ENCODE measurements around the gene CLCF1. TPM values are rescaled to one million over a fixed set of nuclear protein-coding genes. Genes with fewer than 3 reads are reported as not detected.
A peak's percentile ranks its signal among the peaks of the same experiment; 100 is the strongest.

CLCF1 gene
- total and polyA plus RNA-seq, 5 donors from 2014 or later = 0.10 to 3.0 (median 0.42) TPM

DNA sequence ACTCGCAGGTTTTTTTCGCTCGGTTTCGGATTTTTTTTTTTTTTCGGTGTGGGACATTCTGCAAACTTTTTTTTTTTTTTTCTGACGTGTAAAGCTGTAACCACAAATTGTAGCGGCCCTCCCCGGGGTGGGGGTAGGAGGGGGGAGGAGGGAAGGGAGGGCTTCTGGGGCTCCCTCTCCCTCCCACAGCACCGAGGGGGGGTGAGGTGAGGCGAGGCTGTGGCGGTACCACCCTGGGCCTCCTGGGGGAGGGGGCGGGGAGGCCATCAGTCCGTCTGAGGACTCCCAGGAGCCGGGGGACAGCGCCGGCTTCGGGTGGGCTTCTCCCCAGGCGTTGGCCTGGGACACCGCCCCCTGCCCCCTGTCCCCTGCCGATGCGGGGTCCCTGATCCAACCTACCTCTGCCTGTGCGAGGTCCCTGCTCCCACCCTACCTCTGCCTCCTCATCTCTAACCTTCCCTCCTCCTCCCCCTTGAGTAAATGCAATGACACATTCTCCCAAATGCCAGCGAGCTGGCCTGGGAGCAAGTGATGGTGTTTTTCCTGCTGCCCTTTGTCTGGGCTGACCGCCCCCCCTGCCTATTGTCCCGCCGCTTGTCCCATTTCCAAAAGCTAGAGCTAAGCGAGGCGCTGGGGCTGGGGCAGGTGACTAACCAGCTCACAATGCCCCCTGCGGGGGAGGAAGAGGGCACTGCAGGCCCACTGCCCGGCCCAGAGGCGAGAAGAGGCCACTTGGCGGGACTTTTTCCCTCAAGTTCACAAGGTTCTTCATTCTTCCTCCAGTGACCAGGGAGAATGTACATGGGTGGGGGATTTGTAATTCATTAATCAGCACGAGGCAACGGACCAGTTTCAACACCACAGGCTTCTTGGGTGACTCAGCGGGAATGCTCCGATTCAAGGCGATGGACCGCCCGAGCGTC lies 511 bp upstream of the CLCF1 start:
- peak overlapping the region; percentile 73 for H3K27ac ChIP-seq (ENCODE audit: insufficient read depth, low read length, poor library complexity, severe bottlenecking)
- peaks cover 0 to 3% (median 0%) of the 10 kb centered on the region in 7 donors for H3K9me3 Mint-ChIP-seq
- H3K4me3 ChIP-seq (ENCODE audit: low read depth, low read length) = peak overlapping the region; percentile 13
- H3K27me3 ChIP-seq (ENCODE audit: control insufficient read depth, insufficient read depth, low read length) = no peaks in the 10 kb centered on the region
- H3K9me3 ChIP-seq (ENCODE audit: control insufficient read depth in 2 of 2, low read length in 2 of 2) = no peaks in the 10 kb centered on the region
- H3K4me1 ChIP-seq (ENCODE audit: control insufficient read depth, insufficient read depth, low read length, poor library complexity, severe bottlenecking) = peaks cover 38% of the 10 kb centered on the region
- peak overlapping the region; percentile 95 to 97 (median 96) for H3K4me3 Mint-ChIP-seq
- peak; percentile 71 to 72 for ATAC-seq (ENCODE audit: low read depth in 2 of 2)
- peak; percentile 79 to 83 (median 82) for DNase-seq
- peaks cover 2 to 40% (median 20%) of the 10 kb centered on the region in 4 donors for H3K4me1 Mint-ChIP-seq
- peaks cover 51% of the 10 kb centered on the region for H3K27me3 Mint-ChIP-seq
- H3K36me3 ChIP-seq (ENCODE audit: control insufficient read depth, insufficient read depth, low read length) = no peaks in the 10 kb centered on the region
- H3K36me3 Mint-ChIP-seq = no peaks in the 10 kb centered on the region
- H3K27ac Mint-ChIP-seq = peak overlapping the region; percentile 84 to 97 (median 88)

- Mint-ChIP-seq H3K9me3 (peaks cover 0 to 3% (median 0%) of the 10 kb centered on the region in 7 donors), H3K27me3 (peaks cover 47% of the 10 kb centered on the region), H3K4me1 (peaks cover 5 to 53% (median 26%) of the 10 kb centered on the region in 4 donors), H3K4me3 (peak overlapping the region in 2 of 4 donors; percentile 87 to 89), H3K27ac (no peak overlapping the region), H3K36me3 (no peaks in the 10 kb centered on the region)
- ATAC-seq (ENCODE audit: low read depth in 2 of 2) (no peak), DNase-seq (peak in 1 of 3 donors; percentile 19)
- peak overlapping the region; percentile 73 for H3K27ac ChIP-seq (ENCODE audit: insufficient read depth, low read length, poor library complexity, severe bottlenecking)
- no peaks in the 10 kb centered on the region for H3K27me3 ChIP-seq (ENCODE audit: control insufficient read depth, insufficient read depth, low read length)
- no peak overlapping the region for H3K4me3 ChIP-seq (ENCODE audit: low read depth, low read length)
- H3K9me3 ChIP-seq (ENCODE audit: control insufficient read depth in 2 of 2, low read length in 2 of 2) = no peaks in the 10 kb centered on the region
- H3K36me3 ChIP-seq (ENCODE audit: control insufficient read depth, insufficient read depth, low read length) = no peaks in the 10 kb centered on the region
- peaks cover 38% of the 10 kb centered on the region for H3K4me1 ChIP-seq (ENCODE audit: control insufficient read depth, insufficient read depth, low read length, poor library complexity, severe bottlenecking)
Measured at GRCh38 chr11:67372321-67372992, 941 bp downstream of the CLCF1 start.

GRCh38 chr11:67371911-67372320 lies 1.5 kb downstream of the CLCF1 start:
- no peaks in the 10 kb centered on the region for H3K9me3 ChIP-seq (ENCODE audit: control insufficient read depth in 2 of 2, low read length in 2 of 2)
- H3K4me3 Mint-ChIP-seq = peak overlapping the region; percentile 87 to 93 (median 90)
- H3K4me1 ChIP-seq (ENCODE audit: control insufficient read depth, insufficient read depth, low read length, poor library complexity, severe bottlenecking) = peaks cover 38% of the 10 kb centered on the region
- H3K36me3 ChIP-seq (ENCODE audit: control insufficient read depth, insufficient read depth, low read length) = no peaks in the 10 kb centered on the region
- ATAC-seq (ENCODE audit: low read depth in 2 of 2) (no peak), DNase-seq (no peak)
- H3K27me3 ChIP-seq (ENCODE audit: control insufficient read depth, insufficient read depth, low read length) = no peaks in the 10 kb centered on the region
- H3K4me3 ChIP-seq (ENCODE audit: low read depth, low read length) = no peak overlapping the region
- H3K27me3 Mint-ChIP-seq = peaks cover 47% of the 10 kb centered on the region
- H3K36me3 Mint-ChIP-seq = no peaks in the 10 kb centered on the region
- H3K27ac Mint-ChIP-seq = peak overlapping the region; percentile 60 to 90 (median 87)
- peaks cover 0 to 3% (median 0%) of the 10 kb centered on the region in 7 donors for H3K9me3 Mint-ChIP-seq
- H3K27ac ChIP-seq (ENCODE audit: insufficient read depth, low read length, poor library complexity, severe bottlenecking) = no peak overlapping the region
- peaks cover 5 to 53% (median 26%) of the 10 kb centered on the region in 4 donors for H3K4me1 Mint-ChIP-seq

DNA sequence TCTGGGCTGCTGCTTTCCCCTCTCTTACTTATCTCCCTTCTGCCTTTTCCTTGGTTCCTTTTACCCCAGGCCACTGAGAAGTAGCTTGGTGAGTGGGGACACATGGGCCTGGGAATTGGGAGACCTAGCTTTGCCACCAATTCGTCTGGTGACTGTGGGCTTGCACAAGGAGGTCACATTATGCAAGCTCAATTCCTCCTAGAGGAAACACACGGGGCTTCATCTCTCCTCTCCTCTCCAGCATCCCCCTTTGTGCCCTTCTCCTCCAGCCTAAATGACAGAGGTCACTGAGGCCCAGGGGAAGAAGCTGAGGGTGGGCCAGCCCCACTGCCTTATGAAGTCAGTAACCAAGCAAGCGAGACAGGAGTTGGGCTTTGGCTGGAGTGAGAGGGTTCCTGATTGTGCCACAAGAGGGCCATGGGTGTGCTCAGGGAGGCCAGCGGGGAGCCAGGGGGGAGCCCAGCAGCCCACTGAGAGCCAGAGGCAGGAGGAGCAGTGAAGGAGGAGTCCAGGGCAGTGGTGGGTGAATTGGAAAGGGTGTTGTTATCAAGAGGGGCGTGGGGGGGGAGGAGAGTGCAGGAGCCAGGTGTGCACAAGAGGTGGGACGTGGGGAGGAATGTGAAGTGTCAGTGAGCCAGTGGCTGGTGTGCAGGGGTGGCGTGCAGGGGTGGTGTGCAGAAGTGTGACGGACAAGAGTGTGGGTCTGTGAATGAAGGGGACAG lies 2.0 kb downstream of the CLCF1 start:
- Mint-ChIP-seq H3K27ac (peak overlapping the region; percentile 87 to 93 (median 90)), H3K4me3 (peak overlapping the region; percentile 87 to 93 (median 90)), H3K9me3 (peaks cover 0 to 3% (median 0%) of the 10 kb centered on the region in 7 donors), H3K4me1 (peaks cover 5 to 54% (median 26%) of the 10 kb centered on the region in 4 donors), H3K27me3 (peaks cover 42% of the 10 kb centered on the region), H3K36me3 (no peaks in the 10 kb centered on the region)
- DNase-seq (peak in 2 of 3 donors; percentile 29 to 42), ATAC-seq (ENCODE audit: low read depth in 2 of 2) (peak in 1 of 2 donors; percentile 8)
- Histone ChIP-seq H3K27me3 (ENCODE audit: control insufficient read depth, insufficient read depth, low read length) (no peaks in the 10 kb centered on the region), H3K4me3 (ENCODE audit: low read depth, low read length) (no peak overlapping the region), H3K27ac (ENCODE audit: insufficient read depth, low read length, poor library complexity, severe bottlenecking) (no peak overlapping the region), H3K9me3 (ENCODE audit: control insufficient read depth in 2 of 2, low read length in 2 of 2) (no peaks in the 10 kb centered on the region), H3K36me3 (ENCODE audit: control insufficient read depth, insufficient read depth, low read length) (no peaks in the 10 kb centered on the region), H3K4me1 (ENCODE audit: control insufficient read depth, insufficient read depth, low read length, poor library complexity, severe bottlenecking) (peaks cover 38% of the 10 kb centered on the region)

- no peaks in the 10 kb centered on the region for H3K36me3 Mint-ChIP-seq
Measured at GRCh38 chr11:67370351-67371076, 2.9 kb downstream of the CLCF1 start.

DNA sequence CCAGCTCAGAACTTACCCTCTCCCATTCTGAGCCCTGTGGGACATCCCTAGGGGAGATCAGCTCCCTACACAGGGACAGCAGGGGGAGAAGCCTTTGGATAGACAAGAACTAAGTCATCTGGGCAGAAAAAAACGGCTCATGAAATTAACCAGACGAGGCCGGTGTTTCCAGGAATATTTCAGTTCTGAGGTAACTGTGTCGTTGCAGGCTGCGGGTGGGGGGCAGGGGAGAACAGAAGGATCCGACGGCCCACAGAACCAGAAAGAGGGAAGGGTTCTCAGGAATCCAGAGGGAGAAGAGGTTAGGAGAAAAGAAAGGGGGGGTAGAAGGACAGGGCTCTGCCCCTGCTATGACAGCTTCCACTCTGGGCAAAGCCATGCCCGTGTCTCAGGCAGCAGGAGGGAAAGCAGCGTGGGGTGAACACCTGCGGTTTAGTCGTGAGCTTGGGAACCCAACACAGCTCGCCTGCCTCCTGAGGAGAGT lies 3.6 kb downstream of the CLCF1 start:
- DNase-seq = no peak
- Mint-ChIP-seq H3K36me3 (peaks cover 1% of the 10 kb centered on the region), H3K4me1 (peaks cover 5 to 64% (median 37%) of the 10 kb centered on the region in 4 donors), H3K9me3 (peaks cover 0 to 1% (median 0%) of the 10 kb centered on the region in 7 donors), H3K27me3 (peaks cover 45% of the 10 kb centered on the region), H3K4me3 (peak overlapping the region in 1 of 4 donors; percentile 29), H3K27ac (peak overlapping the region; percentile 2 to 87 (median 83))
- Histone ChIP-seq H3K27me3 (ENCODE audit: control insufficient read depth, insufficient read depth, low read length) (no peaks in the 10 kb centered on the region), H3K36me3 (ENCODE audit: control insufficient read depth, insufficient read depth, low read length) (no peaks in the 10 kb centered on the region), H3K4me1 (ENCODE audit: control insufficient read depth, insufficient read depth, low read length, poor library complexity, severe bottlenecking) (peaks cover 33% of the 10 kb centered on the region), H3K4me3 (ENCODE audit: low read depth, low read length) (no peak overlapping the region), H3K27ac (ENCODE audit: insufficient read depth, low read length, poor library complexity, severe bottlenecking) (no peak overlapping the region), H3K9me3 (ENCODE audit: control insufficient read depth in 2 of 2, low read length in 2 of 2) (no peaks in the 10 kb centered on the region)
- no peak for ATAC-seq (ENCODE audit: low read depth in 2 of 2)

More at GRCh38 chr11:67370351-67371076, 2.9 kb downstream of the CLCF1 start:
- Histone ChIP-seq H3K27me3 (ENCODE audit: control insufficient read depth, insufficient read depth, low read length) (no peaks in the 10 kb centered on the region), H3K9me3 (ENCODE audit: control insufficient read depth in 2 of 2, low read length in 2 of 2) (no peaks in the 10 kb centered on the region), H3K4me1 (ENCODE audit: control insufficient read depth, insufficient read depth, low read length, poor library complexity, severe bottlenecking) (peaks cover 35% of the 10 kb centered on the region), H3K4me3 (ENCODE audit: low read depth, low read length) (no peak overlapping the region), H3K27ac (ENCODE audit: insufficient read depth, low read length, poor library complexity, severe bottlenecking) (no peak overlapping the region), H3K36me3 (ENCODE audit: control insufficient read depth, insufficient read depth, low read length) (no peaks in the 10 kb centered on the region)
- Mint-ChIP-seq H3K4me3 (peak overlapping the region; percentile 1 to 90 (median 62)), H3K27ac (peak overlapping the region in 2 of 3 donors; percentile 87 to 90), H3K27me3 (peaks cover 44% of the 10 kb centered on the region), H3K4me1 (peaks cover 5 to 59% (median 33%) of the 10 kb centered on the region in 4 donors), H3K9me3 (peaks cover 0 to 1% (median 0%) of the 10 kb centered on the region in 7 donors)
- ATAC-seq (ENCODE audit: low read depth in 2 of 2) = no peak
- no peak for DNase-seq
